ENCODE measurements around the gene SNX9.

GRCh38 chr6:157980288-157981131, 157.5 kb downstream of the SNX9 start:
- no peak for TF ChIP-seq CTCF (tag by site-specific recombination; IDR thresholded peaks at IDR 0.05)
- TF ChIP-seq, protein P1, sequence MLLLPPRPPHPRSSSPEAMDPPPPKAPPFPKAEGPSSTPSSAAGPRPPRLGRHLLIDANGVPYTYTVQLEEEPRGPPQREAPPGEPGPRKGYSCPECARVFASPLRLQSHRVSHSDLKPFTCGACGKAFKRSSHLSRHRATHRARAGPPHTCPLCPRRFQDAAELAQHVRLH (tag by site-specific recombination; IDR thresholded peaks at IDR 0.05): no peak
- no peak for TF ChIP-seq SP7 (tag by site-specific recombination; IDR thresholded peaks at IDR 0.05)
- no peak for TF ChIP-seq ZSCAN16 (tag by site-specific recombination; IDR thresholded peaks at IDR 0.05)
- TF ChIP-seq, protein P2, sequence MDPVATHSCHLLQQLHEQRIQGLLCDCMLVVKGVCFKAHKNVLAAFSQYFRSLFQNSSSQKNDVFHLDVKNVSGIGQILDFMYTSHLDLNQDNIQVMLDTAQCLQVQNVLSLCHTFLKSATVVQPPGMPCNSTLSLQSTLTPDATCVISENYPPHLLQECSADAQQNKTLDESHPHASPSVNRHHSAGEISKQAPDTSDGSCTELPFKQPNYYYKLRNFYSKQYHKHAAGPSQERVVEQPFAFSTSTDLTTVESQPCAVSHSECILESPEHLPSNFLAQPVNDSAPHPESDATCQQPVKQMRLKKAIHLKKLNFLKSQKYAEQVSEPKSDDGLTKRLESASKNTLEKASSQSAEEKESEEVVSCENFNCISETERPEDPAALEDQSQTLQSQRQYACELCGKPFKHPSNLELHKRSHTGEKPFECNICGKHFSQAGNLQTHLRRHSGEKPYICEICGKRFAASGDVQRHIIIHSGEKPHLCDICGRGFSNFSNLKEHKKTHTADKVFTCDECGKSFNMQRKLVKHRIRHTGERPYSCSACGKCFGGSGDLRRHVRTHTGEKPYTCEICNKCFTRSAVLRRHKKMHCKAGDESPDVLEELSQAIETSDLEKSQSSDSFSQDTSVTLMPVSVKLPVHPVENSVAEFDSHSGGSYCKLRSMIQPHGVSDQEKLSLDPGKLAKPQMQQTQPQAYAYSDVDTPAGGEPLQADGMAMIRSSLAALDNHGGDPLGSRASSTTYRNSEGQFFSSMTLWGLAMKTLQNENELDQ (tag by site-specific recombination; IDR thresholded peaks at IDR 0.05; ENCODE audit: low read depth): no peak
- no peak for TF ChIP-seq ZNF501 (tag by site-specific recombination; IDR thresholded peaks at IDR 0.05)
- TF ChIP-seq ZNF350 (tag by site-specific recombination; IDR thresholded peaks at IDR 0.05): no peak
- no peak for TF ChIP-seq ZBTB8A (tag by site-specific recombination; IDR thresholded peaks at IDR 0.05)
- no peak for TF ChIP-seq MZF1 (tag by site-specific recombination; IDR thresholded peaks at IDR 0.05; ENCODE audit: borderline replicate concordance)
- TF ChIP-seq ZNF404 (tag by site-specific recombination; IDR thresholded peaks at IDR 0.05): no peak
- no peak for TF ChIP-seq ZNF280D (tag by site-specific recombination; IDR thresholded peaks at IDR 0.05)

All from HEK293 (cell line).